Transverse colon (tissue), 4 donors: Measurements from ENCODE around the gene SGCB.

ENCODE experiments used
- CTCF ChIP-seq, 5 experiments: fragments of 200-600 bp in 3 of 5; fragments of 450-650 bp in 2 of 5; sonication (generic) in 3 of 5; IDR thresholded peaks; 1 replicate in 2 of 5; 2 replicates in 3 of 5; pipeline ENCODE4 v1.5.1; 2016 to 2017; ENCODE audit warnings: antibody characterized with exemption in 5 of 5, inconsistent platforms in 3 of 5, mild to moderate bottlenecking in 2 of 5, moderate library complexity in 1 of 5
- EP300 ChIP-seq: sonication (generic); formaldehyde crosslinking; IDR thresholded peaks from one replicate; pipeline ENCODE4 v1.6.1; 2017; ENCODE audit warnings: antibody characterized with exemption, low read depth
- POLR2A ChIP-seq: fragments of 450-650 bp; IDR thresholded peaks from one replicate; pipeline ENCODE4 v1.6.1; 2016; ENCODE audit warnings: antibody characterized with exemption, mild to moderate bottlenecking, moderate library complexity
- POLR2AphosphoS5 ChIP-seq, 3 donors: sonication (generic); formaldehyde crosslinking; IDR thresholded peaks; one replicate each; pipeline ENCODE4 v1.6.1; 2016; ENCODE audit warnings: antibody characterized with exemption in 3 of 3

GRCh38 chr4:52081216-52081615 is 43.1 kb upstream of the SGCB start:
- TF ChIP-seq CTCF (IDR thresholded peaks at IDR 0.05) (no peak), POLR2A (no peak), POLR2AphosphoS5 (IDR thresholded peaks at IDR 0.05) (no peak), EP300 (no peak)
